Peyer's patch (tissue), 4 donors: Measurements from ENCODE around the gene MASP1.

Experiments
- POLR2A ChIP-seq, 2 donors: fragments of 450-650 bp; IDR thresholded peaks; one replicate each; pipeline ENCODE4 v1.5.1; 2017; ENCODE audit warnings: antibody characterized with exemption in 2 of 2, mild to moderate bottlenecking in 2 of 2, moderate library complexity in 2 of 2
- TF ChIP-seq, protein P1 (sequence below), 6 experiments: fragments of 450-650 bp in 4 of 6; fragments of 200-600 bp in 2 of 6; sonication (generic) in 1 of 6; IDR thresholded peaks; one replicate each; pipeline ENCODE4 v1.5.1; 2017 to 2019; ENCODE audit warnings: antibody characterized with exemption in 6 of 6, mild to moderate bottlenecking in 3 of 6, moderate library complexity in 1 of 6

- TF ChIP-seq, protein P1, sequence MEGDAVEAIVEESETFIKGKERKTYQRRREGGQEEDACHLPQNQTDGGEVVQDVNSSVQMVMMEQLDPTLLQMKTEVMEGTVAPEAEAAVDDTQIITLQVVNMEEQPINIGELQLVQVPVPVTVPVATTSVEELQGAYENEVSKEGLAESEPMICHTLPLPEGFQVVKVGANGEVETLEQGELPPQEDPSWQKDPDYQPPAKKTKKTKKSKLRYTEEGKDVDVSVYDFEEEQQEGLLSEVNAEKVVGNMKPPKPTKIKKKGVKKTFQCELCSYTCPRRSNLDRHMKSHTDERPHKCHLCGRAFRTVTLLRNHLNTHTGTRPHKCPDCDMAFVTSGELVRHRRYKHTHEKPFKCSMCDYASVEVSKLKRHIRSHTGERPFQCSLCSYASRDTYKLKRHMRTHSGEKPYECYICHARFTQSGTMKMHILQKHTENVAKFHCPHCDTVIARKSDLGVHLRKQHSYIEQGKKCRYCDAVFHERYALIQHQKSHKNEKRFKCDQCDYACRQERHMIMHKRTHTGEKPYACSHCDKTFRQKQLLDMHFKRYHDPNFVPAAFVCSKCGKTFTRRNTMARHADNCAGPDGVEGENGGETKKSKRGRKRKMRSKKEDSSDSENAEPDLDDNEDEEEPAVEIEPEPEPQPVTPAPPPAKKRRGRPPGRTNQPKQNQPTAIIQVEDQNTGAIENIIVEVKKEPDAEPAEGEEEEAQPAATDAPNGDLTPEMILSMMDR (IDR thresholded peaks at IDR 0.05), result no peak
- no peak for TF ChIP-seq POLR2A (IDR thresholded peaks at IDR 0.05)
Measured at GRCh38 chr3:187321766-187322165, 30.2 kb upstream of the MASP1 start.
